Activated B cell treated with CpG ODN at 0.5 μM for 24 hours (primary cell): ENCODE measurements around the gene ZNF280B. TPM values are rescaled to one million over a fixed set of nuclear protein-coding genes. Genes with fewer than 3 reads are reported as not detected.

Experiments used
- ATAC-seq: fragments of 200-7000 bp; cut with Tn5 transposase; one replicate; pipeline ENCODE4 v1.10.0; 2021; ENCODE audit warnings: low read depth, mild to moderate bottlenecking, moderate library complexity
- CTCF ChIA-PET: fragments of 350-600 bp; sonication (Branson Sonifier 250); formaldehyde crosslinking; loops from one replicate; lab custom pipeline; 2021; ENCODE audit warnings: antibody characterized with exemption; lab: Charles Lee
- POLR2A ChIA-PET: fragments of 350-600 bp; sonication (Branson Sonifier 250); formaldehyde crosslinking; loops from one replicate; lab custom pipeline; 2021; ENCODE audit warnings: antibody characterized with exemption; lab: Charles Lee
- DNase-seq: peaks from one replicate; pipeline ENCODE4 v3.0.0; 2022
- H3K27ac Mint-ChIP-seq: one replicate; pipeline ENCODE4 v1.8.0; 2020; ENCODE audit warnings: mixed read lengths
- H3K27me3 Mint-ChIP-seq: one replicate; pipeline ENCODE4 v1.8.0; 2021; ENCODE audit warnings: mixed read lengths
- H3K36me3 Mint-ChIP-seq: one replicate; pipeline ENCODE4 v1.8.0; 2021; ENCODE audit warnings: low read depth, mixed read lengths
- H3K4me1 Mint-ChIP-seq: one replicate; pipeline ENCODE4 v1.8.0; 2021; ENCODE audit warnings: mixed read lengths
- H3K4me3 Mint-ChIP-seq: one replicate; pipeline ENCODE4 v1.8.0; 2020; ENCODE audit warnings: mild to moderate bottlenecking, mixed read lengths
- H3K9me3 Mint-ChIP-seq: one replicate; pipeline ENCODE4 v1.8.0; 2020; ENCODE audit warnings: mixed read lengths
- intact Hi-C: fragments of 100-400 bp; cut with micrococcal nuclease; formaldehyde crosslinking; loops from one replicate; pipeline ENCODE4 v1.15.1; 2024
- total RNA-seq: library from RNA; stranded (reverse); gene quantifications from 2 replicates; pipeline ENCODE4 v1.2.3, GENCODE V29; 2022
- TF ChIP-seq, protein P1 (sequence below): fragments of 200-600 bp; IDR thresholded peaks from one replicate; pipeline ENCODE4 v1.8.0; 2022; ENCODE audit warnings: antibody characterized with exemption, mild to moderate bottlenecking

The ZNF280B gene
- total RNA-seq, 1 donor from 2014 or later, result 2.5 TPM

DNA sequence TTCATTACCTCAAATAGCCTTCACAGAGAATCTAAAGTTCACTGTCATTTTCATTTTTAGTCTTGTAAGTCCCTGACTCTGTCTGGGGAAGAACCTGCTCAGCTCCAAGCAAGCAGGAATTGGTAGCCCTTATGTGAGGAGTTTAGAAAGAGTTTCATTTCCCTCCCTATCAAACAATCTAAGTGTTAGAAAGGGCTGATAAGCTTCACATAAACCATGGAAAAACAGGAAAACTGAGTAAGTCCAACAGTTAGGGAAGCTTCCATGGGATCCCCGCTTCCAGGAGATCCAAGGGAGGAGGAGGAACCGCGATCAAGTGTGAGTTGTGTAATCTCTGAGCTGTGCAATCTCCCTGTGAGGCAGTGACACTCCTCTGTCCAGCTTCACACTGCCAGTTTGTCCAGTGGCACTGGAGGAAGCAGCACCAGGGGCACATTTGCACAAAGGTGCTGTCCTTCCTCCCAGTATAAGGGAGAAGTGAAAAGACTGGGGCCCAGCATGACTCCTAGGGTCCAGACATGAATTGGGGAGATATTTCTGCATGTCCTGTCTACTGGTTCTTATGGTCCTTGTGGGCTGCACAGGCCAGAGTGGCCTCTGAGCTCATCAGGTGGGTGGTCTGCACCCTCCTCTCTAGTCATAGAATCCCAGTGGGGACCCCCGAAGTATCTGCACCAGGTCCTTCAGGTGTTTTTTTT lies 46.2 kb upstream of the ZNF280B start:
- Mint-ChIP-seq H3K27me3 (no peaks in the 10 kb centered on the region), H3K27ac (no peak overlapping the region), H3K4me3 (no peak overlapping the region), H3K36me3 (no peaks in the 10 kb centered on the region), H3K9me3 (no peaks in the 10 kb centered on the region), H3K4me1 (peaks cover 9% of the 10 kb centered on the region)
- POLR2A ChIA-PET, result interaction anchor here (0.6 kb wide), 1 partner anchor 192 kb away, joined by 3 read pairs; no protein-coding TSS in a partner anchor
- ATAC-seq (no peak), DNase-seq (no peak)
- TF ChIP-seq, protein P1, sequence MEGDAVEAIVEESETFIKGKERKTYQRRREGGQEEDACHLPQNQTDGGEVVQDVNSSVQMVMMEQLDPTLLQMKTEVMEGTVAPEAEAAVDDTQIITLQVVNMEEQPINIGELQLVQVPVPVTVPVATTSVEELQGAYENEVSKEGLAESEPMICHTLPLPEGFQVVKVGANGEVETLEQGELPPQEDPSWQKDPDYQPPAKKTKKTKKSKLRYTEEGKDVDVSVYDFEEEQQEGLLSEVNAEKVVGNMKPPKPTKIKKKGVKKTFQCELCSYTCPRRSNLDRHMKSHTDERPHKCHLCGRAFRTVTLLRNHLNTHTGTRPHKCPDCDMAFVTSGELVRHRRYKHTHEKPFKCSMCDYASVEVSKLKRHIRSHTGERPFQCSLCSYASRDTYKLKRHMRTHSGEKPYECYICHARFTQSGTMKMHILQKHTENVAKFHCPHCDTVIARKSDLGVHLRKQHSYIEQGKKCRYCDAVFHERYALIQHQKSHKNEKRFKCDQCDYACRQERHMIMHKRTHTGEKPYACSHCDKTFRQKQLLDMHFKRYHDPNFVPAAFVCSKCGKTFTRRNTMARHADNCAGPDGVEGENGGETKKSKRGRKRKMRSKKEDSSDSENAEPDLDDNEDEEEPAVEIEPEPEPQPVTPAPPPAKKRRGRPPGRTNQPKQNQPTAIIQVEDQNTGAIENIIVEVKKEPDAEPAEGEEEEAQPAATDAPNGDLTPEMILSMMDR, result no peak
- intact Hi-C loops, result loop anchor here (10.0 kb wide), 1 partner anchor 70 kb away; no protein-coding TSS in a partner anchor
- CTCF ChIA-PET, result no interaction called here

DNA sequence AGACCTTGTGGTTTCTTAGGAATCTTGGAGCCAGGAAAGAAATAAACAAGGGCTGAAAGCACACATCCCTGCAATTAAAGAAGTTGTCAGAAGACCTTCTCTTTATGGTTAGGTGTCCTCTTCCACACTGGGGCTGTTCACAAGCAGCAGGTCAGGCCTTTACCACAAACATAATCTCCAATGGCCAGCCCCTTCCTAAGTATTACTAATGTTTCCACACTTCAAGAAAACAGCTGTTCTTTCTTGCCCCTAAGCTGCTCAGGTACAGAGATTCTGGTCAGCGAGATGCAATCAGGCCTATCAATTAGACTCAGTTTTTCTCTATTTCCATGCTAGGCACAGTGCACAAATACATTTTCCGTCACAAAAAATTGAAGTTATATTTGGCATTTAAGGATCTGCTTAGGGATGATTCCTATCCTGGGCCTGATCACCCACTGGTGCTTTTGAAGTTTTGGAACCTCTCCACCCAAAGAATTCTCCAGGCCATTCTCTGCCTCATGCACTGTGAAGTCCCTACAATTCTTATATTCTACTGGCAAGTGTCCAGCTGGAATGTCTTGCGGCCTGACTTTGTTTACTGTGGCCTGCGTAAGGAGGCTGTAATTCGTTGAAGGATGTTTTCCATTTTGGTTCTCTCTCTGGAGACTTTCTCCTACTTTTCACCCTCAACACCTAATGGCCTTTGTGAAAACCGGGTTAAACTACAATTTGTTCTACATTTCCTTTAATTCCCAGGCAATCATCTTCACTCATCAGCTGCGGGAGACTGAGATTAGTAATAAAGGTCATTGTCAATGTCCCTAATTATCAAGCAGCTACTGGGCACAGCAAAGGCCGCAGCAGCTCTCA lies 45.4 kb upstream of the ZNF280B start:
- ATAC-seq (no peak), DNase-seq (no peak)
- Mint-ChIP-seq H3K4me3 (no peak overlapping the region), H3K27ac (no peak overlapping the region), H3K4me1 (peaks cover 3% of the 10 kb centered on the region), H3K9me3 (no peaks in the 10 kb centered on the region), H3K27me3 (no peaks in the 10 kb centered on the region), H3K36me3 (no peaks in the 10 kb centered on the region)
- ChIA-PET CTCF (no interaction called here), POLR2A (interaction anchor here (0.6 kb wide), 1 partner anchor 191 kb away, joined by 3 read pairs; no protein-coding TSS in a partner anchor)
- intact Hi-C loops, result loop anchor here (10.0 kb wide), 1 partner anchor 69 kb away; no protein-coding TSS in a partner anchor
- TF ChIP-seq, protein P1, result no peak

DNA sequence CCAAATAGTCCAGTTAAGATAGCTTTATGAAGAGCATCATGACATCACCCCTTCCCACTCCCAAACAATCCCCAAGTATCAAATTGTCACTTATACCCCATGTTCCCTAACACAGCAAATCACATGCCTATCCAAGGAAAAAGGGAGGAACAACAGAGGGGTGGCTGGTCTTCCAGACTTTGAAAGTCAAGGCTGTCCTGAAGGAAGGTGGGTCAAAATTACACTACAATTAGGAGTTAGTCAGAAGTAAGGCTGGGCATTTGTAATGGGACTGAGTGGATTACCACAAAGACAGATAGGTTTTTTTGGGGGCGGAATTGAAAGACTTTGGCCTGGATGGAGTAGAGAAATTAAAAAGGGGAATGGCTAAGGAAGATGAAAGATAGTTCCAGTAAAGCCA lies 44.6 kb upstream of the ZNF280B start:
- Mint-ChIP-seq H3K27me3 (no peaks in the 10 kb centered on the region), H3K4me3 (no peak overlapping the region), H3K9me3 (no peaks in the 10 kb centered on the region), H3K27ac (no peak overlapping the region), H3K4me1 (peaks cover under 1% of the 10 kb centered on the region), H3K36me3 (no peaks in the 10 kb centered on the region)
- ATAC-seq (no peak), DNase-seq (no peak)
- intact Hi-C loops, result loop anchor here (10.0 kb wide), 1 partner anchor 68 kb away; no protein-coding TSS in a partner anchor
- ChIA-PET POLR2A (no interaction called here), CTCF (interaction anchor here (0.7 to 1.1 kb wide), 3 partner anchors 123 to 196 kb away, joined by 3 to 6 read pairs (median 3); no protein-coding TSS in a partner anchor)
- TF ChIP-seq, protein P1, result no peak

DNA sequence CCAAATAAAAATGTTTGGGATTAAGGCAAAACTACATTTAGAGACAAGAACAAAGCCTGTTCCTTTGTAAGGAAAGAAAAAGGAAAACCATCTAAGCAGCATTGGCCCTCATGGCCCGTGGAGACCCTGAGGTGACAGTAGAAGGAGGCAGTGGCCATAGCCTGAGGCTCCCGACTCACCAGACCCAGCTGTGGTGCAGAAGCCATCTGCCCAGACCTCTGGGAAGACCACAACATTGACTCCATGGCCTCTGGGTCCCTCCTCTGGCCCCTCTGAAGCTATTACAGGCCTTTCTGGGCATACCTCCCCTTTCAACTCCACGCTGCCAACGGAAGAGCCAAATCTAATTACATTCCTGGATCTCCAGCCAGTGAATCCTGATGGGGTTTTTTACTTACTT lies 44.1 kb upstream of the ZNF280B start:
- H3K4me3 Mint-ChIP-seq, result no peak overlapping the region
- ChIA-PET POLR2A (no interaction called here), CTCF (interaction anchor here (0.7 to 1.1 kb wide), 3 partner anchors 122 to 196 kb away, joined by 3 to 6 read pairs (median 3); no protein-coding TSS in a partner anchor)
- no peaks in the 10 kb centered on the region for H3K27me3 Mint-ChIP-seq
- intact Hi-C loops, result loop anchor here (10.0 kb wide), 1 partner anchor 68 kb away; no protein-coding TSS in a partner anchor
- no peak overlapping the region for H3K27ac Mint-ChIP-seq
- peaks cover 6% of the 10 kb centered on the region for H3K4me1 Mint-ChIP-seq
- no peaks in the 10 kb centered on the region for H3K36me3 Mint-ChIP-seq
- no peaks in the 10 kb centered on the region for H3K9me3 Mint-ChIP-seq
- TF ChIP-seq, protein P1, result no peak
- ATAC-seq, result peak; percentile 25
- DNase-seq, result no peak
